ENCODE results near the gene C16orf96.

DNA sequence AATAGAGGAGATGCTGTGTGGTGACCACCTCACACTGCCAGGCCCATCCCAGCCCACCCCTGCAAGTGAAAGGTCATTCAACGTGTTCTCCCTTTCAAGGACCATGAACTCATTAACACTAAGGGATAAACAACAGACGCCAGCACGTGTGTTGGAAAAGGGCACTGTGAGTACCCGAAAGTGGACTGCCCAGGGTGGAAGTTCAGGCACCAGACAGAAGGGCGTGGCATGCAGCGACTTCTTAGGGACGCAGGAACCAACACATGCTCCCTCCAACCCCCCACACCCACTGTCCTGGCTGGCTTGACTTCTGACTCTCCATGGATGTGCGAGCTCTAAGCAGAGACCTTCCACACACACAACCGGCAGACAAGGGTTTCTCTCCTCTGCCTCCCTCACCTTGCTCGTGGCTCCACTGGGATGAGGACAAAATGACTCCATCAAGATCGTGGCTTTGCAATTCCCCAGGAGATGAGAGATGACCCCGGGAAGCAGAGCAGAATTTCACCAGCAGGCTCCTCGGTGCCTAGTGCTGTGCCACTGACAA is 47.6 kb downstream of the C16orf96 start:
- TF ChIP-seq CTCF (IDR thresholded peaks at IDR 0.05) (no peak), EZH2phosphoT487 (IDR thresholded peaks at IDR 0.05) (no peak)
